Skeletal muscle tissue (tissue), 2 donors: ENCODE data around the gene GRM2. TPM values are rescaled to one million over a fixed set of nuclear protein-coding genes. Genes with fewer than 3 reads are reported as not detected.

ENCODE experiments used
- small RNA-seq: library from RNA; depleted of rRNA; stranded (forward); fragments of <200 nt; gene quantifications from one replicate; pipeline ENCODE3, GENCODE V24; 2014
- total RNA-seq: library from RNA; depleted of rRNA; stranded (reverse); fragments of >200 nt; gene quantifications from one replicate; pipeline ENCODE4 v1.2.3, GENCODE V29; 2014

The GRM2 gene
- total RNA-seq, 1 donor from 2014 or later = not detected

Small RNAs within 50 kb of the gene (small RNA-seq; reads per million reads assigned to genes)
- gene RNA5SP132 = 36.8 reads per million, percentile 95 among the genes with 10 or more reads in this experiment

Other genes starting within 250 kb of the GRM2 start
- 15.1 TPM for gene DCAF1, start 207.1 kb upstream of the GRM2 start, total RNA-seq
- 18.3 TPM for gene RAD54L2, start 168.3 kb upstream of the GRM2 start, total RNA-seq
- gene TEX264, start 35.8 kb upstream of the GRM2 start, total RNA-seq = 22.4 TPM
- gene IQCF6, start 72.2 kb downstream of the GRM2 start, total RNA-seq = not detected
- not detected for gene IQCF2, start 154.5 kb downstream of the GRM2 start, total RNA-seq
- not detected for gene IQCF5, start 168.5 kb downstream of the GRM2 start, total RNA-seq
- not detected for gene IQCF1, start 196.3 kb downstream of the GRM2 start, total RNA-seq
- gene RRP9, start 234.8 kb downstream of the GRM2 start, total RNA-seq = 14.6 TPM
- gene PARP3, start 235.3 kb downstream of the GRM2 start, total RNA-seq = 6.3 TPM
- 0.52 TPM for gene GPR62, start 248.3 kb downstream of the GRM2 start, total RNA-seq